Prostate gland (tissue), 2 donors: ENCODE results near the gene SKAP1.

Experiments used
- POLR2AphosphoS5 ChIP-seq: sonication (generic); formaldehyde crosslinking; IDR thresholded peaks from one replicate; pipeline ENCODE4 v1.6.1; 2017; ENCODE audit warnings: antibody characterized with exemption
- TF ChIP-seq, protein P1 (sequence below), 4 experiments: fragments of 200-600 bp in 2 of 4; fragments of 450-650 bp in 2 of 4; sonication (generic) in 2 of 4; IDR thresholded peaks; 1 replicate in 3 of 4; 2 replicates in 1 of 4; pipeline ENCODE4 v1.5.1; 2016 to 2019; ENCODE audit warnings: antibody characterized with exemption in 4 of 4, mild to moderate bottlenecking in 2 of 4, moderate library complexity in 2 of 4

DNA sequence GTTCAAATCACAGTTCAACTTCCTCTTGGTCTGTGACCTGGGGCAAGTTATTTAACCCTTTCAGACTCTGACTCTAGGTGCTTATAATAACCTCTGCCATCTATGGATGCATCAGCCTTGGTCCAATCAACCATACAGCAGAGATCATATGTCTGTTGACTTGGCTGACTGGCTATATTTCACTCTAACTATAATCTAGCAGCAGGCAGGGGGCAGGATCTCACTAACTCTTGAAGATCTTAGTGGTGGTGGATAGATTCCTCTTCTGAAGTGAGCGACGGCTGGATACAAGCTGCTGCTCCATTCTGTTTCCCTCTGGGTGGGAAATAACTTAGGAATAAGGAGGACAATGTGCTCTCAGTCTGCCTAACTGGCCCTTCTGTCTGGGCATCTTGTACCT lies 146.6 kb downstream of the SKAP1 start:
- TF ChIP-seq, protein P1, sequence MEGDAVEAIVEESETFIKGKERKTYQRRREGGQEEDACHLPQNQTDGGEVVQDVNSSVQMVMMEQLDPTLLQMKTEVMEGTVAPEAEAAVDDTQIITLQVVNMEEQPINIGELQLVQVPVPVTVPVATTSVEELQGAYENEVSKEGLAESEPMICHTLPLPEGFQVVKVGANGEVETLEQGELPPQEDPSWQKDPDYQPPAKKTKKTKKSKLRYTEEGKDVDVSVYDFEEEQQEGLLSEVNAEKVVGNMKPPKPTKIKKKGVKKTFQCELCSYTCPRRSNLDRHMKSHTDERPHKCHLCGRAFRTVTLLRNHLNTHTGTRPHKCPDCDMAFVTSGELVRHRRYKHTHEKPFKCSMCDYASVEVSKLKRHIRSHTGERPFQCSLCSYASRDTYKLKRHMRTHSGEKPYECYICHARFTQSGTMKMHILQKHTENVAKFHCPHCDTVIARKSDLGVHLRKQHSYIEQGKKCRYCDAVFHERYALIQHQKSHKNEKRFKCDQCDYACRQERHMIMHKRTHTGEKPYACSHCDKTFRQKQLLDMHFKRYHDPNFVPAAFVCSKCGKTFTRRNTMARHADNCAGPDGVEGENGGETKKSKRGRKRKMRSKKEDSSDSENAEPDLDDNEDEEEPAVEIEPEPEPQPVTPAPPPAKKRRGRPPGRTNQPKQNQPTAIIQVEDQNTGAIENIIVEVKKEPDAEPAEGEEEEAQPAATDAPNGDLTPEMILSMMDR (IDR thresholded peaks at IDR 0.05) = no peak
- TF ChIP-seq POLR2AphosphoS5 = no peak
